Measurements from ENCODE around the gene INPP5F.
"Not testable (repeated sequence)": the region's sequence is repeated elsewhere in the genome, so short reads cannot be mapped to it uniquely, and the experiment has no call there.

INPP5F gene

DNA sequence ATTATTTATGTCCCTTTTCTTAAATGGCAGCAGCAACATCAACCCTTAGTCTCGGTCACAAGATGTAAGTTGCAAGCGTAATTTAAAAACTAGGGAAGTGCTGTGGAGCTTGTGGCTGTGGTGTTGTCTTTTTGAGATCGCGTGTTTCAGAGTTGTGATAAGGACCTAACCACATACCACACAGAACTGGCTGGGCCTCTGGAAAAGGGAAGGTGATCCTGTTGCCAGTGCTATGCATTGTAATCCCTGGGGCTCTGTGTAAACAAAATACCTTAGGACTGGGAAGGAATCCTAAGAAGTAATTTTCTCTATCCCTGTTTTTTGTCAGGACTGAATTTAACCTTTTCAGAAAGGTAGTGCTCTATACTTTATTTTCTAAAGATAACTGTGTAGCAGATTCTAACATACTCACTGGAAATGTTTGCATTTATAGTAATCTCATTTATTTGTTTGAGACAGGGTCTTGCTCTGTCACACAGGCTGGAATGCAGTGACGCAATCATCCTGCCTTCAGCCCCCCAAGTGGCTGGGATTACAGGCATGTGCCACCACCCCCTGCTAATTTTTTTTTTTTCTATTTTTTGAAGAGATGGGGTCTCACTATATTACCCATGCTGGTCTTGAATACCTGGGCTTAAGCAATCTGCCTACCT, 60.4 kb downstream of the INPP5F start:
- Histone ChIP-seq H3F3A (ENCODE audit: insufficient read depth) (no peaks in the 10 kb centered on the region), H3K9me2 (replicated peaks; ENCODE audit: insufficient read depth, low read length) (no peaks in the 10 kb centered on the region), H2AFZ (ENCODE audit: low read depth, low read length, severe bottlenecking) (no peak overlapping the region), H3K36me3 (ENCODE audit: low read length) (peaks cover 5% of the 10 kb centered on the region; the same call in 1 of the 2 replicates), H3K9ac (ENCODE audit: low read length) (no peak overlapping the region), H3K4me2 (ENCODE audit: low read depth, low read length, poor library complexity, severe bottlenecking) (no peak overlapping the region), H4K20me1 (ENCODE audit: low read depth, low read length) (no peaks in the 10 kb centered on the region), H3K79me2 (ENCODE audit: insufficient read depth, low read length) (no peaks in the 10 kb centered on the region), H3K9me3 (ENCODE audit: insufficient read depth, low read length) (no peaks in the 10 kb centered on the region), H3K27ac (ENCODE audit: low read depth, low read length) (no peak overlapping the region), H3K27me3 (ENCODE audit: low read length) (no peaks in the 10 kb centered on the region), H3K4me3 (ENCODE audit: insufficient read depth, low read length, poor library complexity, severe bottlenecking) (no peak overlapping the region)
- TF ChIP-seq CTCF (IDR thresholded peaks at IDR 0.05; ENCODE audit: insufficient read depth, low read length, poor library complexity, severe bottlenecking) (no peak), EZH2phosphoT487 (conservative IDR thresholded peaks at IDR 0.05; ENCODE audit: low read length) (no peak)

- H4K20me1 ChIP-seq (ENCODE audit: low read depth, low read length); H3K9me3 ChIP-seq (ENCODE audit: insufficient read depth, low read length); H3F3A ChIP-seq (ENCODE audit: insufficient read depth): not testable (repeated sequence)
These were observed 69.3 kb downstream of the INPP5F start for GRCh38 chr10:119795101-119795500.

DNA sequence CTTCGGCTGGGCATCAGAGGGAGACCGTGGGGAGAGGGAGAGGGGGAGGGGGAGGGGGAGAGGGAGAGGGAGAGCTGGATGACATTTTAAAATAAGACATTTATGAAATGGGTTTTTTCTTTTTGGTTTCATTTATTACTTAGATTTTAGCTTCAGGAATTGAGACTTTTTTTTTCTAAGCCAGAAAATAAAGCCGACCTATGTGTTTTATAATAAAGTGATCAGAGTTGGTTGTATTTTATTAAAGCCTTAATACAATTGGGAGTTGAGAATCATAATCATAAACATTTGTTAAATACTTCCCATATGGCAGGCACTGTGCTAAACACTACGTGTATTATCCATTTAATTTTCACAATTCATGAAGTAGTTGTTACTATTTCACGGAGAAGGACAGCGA, 70.2 kb downstream of the INPP5F start:
- H3F3A ChIP-seq (ENCODE audit: insufficient read depth) = peaks cover 7% of the 10 kb centered on the region; the same call in 1 of the 2 replicates
- no peak overlapping the region for H3K4me2 ChIP-seq (ENCODE audit: low read depth, low read length, poor library complexity, severe bottlenecking)
- H3K36me3 ChIP-seq (ENCODE audit: low read length) = no peaks in the 10 kb centered on the region; the same call in 1 of the 2 replicates
- H3K27ac ChIP-seq (ENCODE audit: low read depth, low read length) = no peak overlapping the region
- no peaks in the 10 kb centered on the region for H4K20me1 ChIP-seq (ENCODE audit: low read depth, low read length)
- no peak overlapping the region for H3K9ac ChIP-seq (ENCODE audit: low read length)
- no peaks in the 10 kb centered on the region for H3K9me3 ChIP-seq (ENCODE audit: insufficient read depth, low read length)
- no peaks in the 10 kb centered on the region for H3K9me2 ChIP-seq (replicated peaks; ENCODE audit: insufficient read depth, low read length)
- H2AFZ ChIP-seq (ENCODE audit: low read depth, low read length, severe bottlenecking) = no peak overlapping the region
- H3K27me3 ChIP-seq (ENCODE audit: low read length) = no peaks in the 10 kb centered on the region
- H3K4me3 ChIP-seq (ENCODE audit: insufficient read depth, low read length, poor library complexity, severe bottlenecking) = no peak overlapping the region
- H3K79me2 ChIP-seq (ENCODE audit: insufficient read depth, low read length) = no peaks in the 10 kb centered on the region
- no peak for TF ChIP-seq CTCF (IDR thresholded peaks at IDR 0.05; ENCODE audit: insufficient read depth, low read length, poor library complexity, severe bottlenecking)
- TF ChIP-seq EZH2phosphoT487 (conservative IDR thresholded peaks at IDR 0.05; ENCODE audit: low read length) = no peak

More at GRCh38 chr10:119795101-119795500, 69.3 kb downstream of the INPP5F start:
- H3K9ac ChIP-seq (ENCODE audit: low read length); H3K27ac ChIP-seq (ENCODE audit: low read depth, low read length); H3K36me3 ChIP-seq (ENCODE audit: low read length); H3K4me2 ChIP-seq (ENCODE audit: low read depth, low read length, poor library complexity, severe bottlenecking); H3K79me2 ChIP-seq (ENCODE audit: insufficient read depth, low read length); H3K9me2 ChIP-seq (replicated peaks; ENCODE audit: insufficient read depth, low read length); H2AFZ ChIP-seq (ENCODE audit: low read depth, low read length, severe bottlenecking); H3K4me3 ChIP-seq (ENCODE audit: insufficient read depth, low read length, poor library complexity, severe bottlenecking); H3K27me3 ChIP-seq (ENCODE audit: low read length): not testable (repeated sequence)

- no peak overlapping the region for H3K4me2 ChIP-seq (ENCODE audit: low read depth, low read length, poor library complexity, severe bottlenecking)
- peaks cover 7% of the 10 kb centered on the region; the same call in 1 of the 2 replicates for H3F3A ChIP-seq (ENCODE audit: insufficient read depth)
- no peak overlapping the region for H2AFZ ChIP-seq (ENCODE audit: low read depth, low read length, severe bottlenecking)
- no peak overlapping the region for H3K9ac ChIP-seq (ENCODE audit: low read length)
- peaks cover 4% of the 10 kb centered on the region; the same call in 1 of the 2 replicates for H3K36me3 ChIP-seq (ENCODE audit: low read length)
- no peaks in the 10 kb centered on the region for H3K27me3 ChIP-seq (ENCODE audit: low read length)
- H3K9me3 ChIP-seq (ENCODE audit: insufficient read depth, low read length) = no peaks in the 10 kb centered on the region
- H3K27ac ChIP-seq (ENCODE audit: low read depth, low read length) = no peak overlapping the region
- no peak overlapping the region for H3K4me3 ChIP-seq (ENCODE audit: insufficient read depth, low read length, poor library complexity, severe bottlenecking)
- no peaks in the 10 kb centered on the region for H3K79me2 ChIP-seq (ENCODE audit: insufficient read depth, low read length)
- no peaks in the 10 kb centered on the region for H4K20me1 ChIP-seq (ENCODE audit: low read depth, low read length)
- no peaks in the 10 kb centered on the region for H3K9me2 ChIP-seq (replicated peaks; ENCODE audit: insufficient read depth, low read length)
- TF ChIP-seq CTCF (IDR thresholded peaks at IDR 0.05; ENCODE audit: insufficient read depth, low read length, poor library complexity, severe bottlenecking) (no peak), EZH2phosphoT487 (conservative IDR thresholded peaks at IDR 0.05; ENCODE audit: low read length) (no peak)
These were observed 75.3 kb downstream of the INPP5F start for GRCh38 chr10:119801176-119801575.

Measured in SU-DHL-6 (cell line).